Esophagus squamous epithelium (tissue), 4 donors: ENCODE measurements around the gene ESRP2.

Experiments used
- POLR2A ChIP-seq, 4 donors: fragments of 450-650 bp; IDR thresholded peaks; one replicate each; pipeline ENCODE4 v1.6.1; 2017; ENCODE audit warnings: antibody characterized with exemption in 4 of 4, mild to moderate bottlenecking in 4 of 4, moderate library complexity in 3 of 4
- TF ChIP-seq, protein P1 (sequence below), 6 experiments: fragments of 450-650 bp in 4 of 6; fragments of 200-600 bp in 2 of 6; sonication (generic) in 2 of 6; IDR thresholded peaks; one replicate each; pipeline ENCODE4 v1.5.1; 2016 to 2019; ENCODE audit warnings: antibody characterized with exemption in 6 of 6, mild to moderate bottlenecking in 4 of 6, moderate library complexity in 4 of 6

DNA sequence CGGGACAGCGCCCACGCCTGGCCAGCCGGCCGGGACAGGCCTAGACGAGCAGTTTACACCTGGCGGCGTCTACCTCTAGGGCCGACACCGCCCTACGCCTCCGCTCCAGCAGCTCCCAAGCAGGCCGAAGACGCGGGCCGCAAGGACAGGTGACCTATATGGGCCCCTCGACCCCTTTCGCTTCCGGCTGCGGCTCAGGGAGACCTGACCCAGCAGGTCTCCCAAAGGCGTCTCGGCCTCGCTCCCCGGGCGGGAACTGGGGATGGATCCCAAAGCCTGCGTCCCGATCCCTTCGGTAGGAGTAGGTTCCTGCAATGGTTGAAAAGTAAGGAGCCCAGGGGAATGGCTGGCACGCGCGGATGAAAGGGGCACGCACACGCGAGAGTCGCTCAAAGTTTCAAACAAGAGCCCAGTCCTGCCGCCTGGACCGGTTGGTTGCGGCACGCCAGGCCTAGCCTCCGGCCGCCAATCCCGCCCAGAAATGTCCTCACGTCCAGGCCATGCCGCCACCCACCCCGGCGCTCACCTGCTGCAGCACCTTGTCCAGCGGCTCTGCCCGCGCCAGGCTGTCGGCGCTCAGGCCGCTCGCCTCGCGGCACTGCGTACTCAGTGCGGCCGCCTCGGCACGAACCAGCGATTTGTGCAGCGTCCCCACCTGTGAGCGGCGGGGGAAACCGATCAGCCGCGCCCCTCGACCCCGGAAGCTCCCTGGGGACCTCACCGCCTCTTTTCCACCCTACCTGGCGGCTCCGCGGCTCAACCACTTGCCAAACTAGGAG is 630 bp downstream of the ESRP2 start:
- TF ChIP-seq, protein P1, sequence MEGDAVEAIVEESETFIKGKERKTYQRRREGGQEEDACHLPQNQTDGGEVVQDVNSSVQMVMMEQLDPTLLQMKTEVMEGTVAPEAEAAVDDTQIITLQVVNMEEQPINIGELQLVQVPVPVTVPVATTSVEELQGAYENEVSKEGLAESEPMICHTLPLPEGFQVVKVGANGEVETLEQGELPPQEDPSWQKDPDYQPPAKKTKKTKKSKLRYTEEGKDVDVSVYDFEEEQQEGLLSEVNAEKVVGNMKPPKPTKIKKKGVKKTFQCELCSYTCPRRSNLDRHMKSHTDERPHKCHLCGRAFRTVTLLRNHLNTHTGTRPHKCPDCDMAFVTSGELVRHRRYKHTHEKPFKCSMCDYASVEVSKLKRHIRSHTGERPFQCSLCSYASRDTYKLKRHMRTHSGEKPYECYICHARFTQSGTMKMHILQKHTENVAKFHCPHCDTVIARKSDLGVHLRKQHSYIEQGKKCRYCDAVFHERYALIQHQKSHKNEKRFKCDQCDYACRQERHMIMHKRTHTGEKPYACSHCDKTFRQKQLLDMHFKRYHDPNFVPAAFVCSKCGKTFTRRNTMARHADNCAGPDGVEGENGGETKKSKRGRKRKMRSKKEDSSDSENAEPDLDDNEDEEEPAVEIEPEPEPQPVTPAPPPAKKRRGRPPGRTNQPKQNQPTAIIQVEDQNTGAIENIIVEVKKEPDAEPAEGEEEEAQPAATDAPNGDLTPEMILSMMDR (IDR thresholded peaks at IDR 0.05): peak in 2 of 6 experiments; percentile 14 to 30
- peak in 1 of 4 donors; percentile 11 for TF ChIP-seq POLR2A (IDR thresholded peaks at IDR 0.05)
